NCI-H1930 (cell line): ENCODE data around the gene DISC1.

Experiments
- DNase-seq, 2 experiments: peaks; one replicate each; lab custom pipeline; 2025; lab: John Stamatoyannopoulos, UW

The DISC1 gene

DNA sequence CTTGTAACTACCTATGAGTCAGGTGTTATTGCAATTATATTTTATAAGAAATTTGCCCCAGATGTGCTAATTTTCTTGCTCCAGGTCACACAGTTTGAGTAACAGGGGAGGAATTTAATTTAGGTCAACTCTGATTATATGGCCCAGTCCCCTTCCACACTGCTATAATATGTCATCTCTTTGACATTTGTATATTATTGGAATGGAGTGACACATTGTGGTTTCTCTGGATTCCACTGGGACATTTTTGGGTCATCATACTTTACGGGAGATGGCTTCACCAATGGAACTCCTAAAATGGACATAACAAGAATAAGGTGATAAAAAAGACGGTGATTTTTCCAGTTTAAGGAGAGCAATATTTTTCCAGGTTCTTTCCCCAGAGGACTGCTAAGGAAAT is 191.2 kb downstream of the DISC1 start:
- DNase-seq = no peak

DNA sequence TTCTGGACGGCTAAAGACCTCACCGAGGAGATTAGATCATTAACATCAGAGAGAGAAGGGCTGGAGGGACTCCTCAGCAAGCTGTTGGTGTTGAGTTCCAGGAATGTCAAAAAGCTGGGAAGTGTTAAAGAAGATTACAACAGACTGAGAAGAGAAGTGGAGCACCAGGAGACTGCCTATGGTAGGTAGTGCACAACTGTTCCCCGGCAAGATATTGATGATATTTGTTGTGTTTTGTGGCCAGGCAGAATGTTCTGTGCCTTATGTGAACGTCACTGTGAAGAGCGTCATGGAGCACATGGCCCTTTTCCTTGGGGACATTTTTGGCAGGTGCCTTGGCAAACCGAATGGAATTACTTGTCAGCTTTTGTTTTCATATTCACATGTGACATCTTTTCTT is 191.7 kb downstream of the DISC1 start:
- no peak for DNase-seq

DNA sequence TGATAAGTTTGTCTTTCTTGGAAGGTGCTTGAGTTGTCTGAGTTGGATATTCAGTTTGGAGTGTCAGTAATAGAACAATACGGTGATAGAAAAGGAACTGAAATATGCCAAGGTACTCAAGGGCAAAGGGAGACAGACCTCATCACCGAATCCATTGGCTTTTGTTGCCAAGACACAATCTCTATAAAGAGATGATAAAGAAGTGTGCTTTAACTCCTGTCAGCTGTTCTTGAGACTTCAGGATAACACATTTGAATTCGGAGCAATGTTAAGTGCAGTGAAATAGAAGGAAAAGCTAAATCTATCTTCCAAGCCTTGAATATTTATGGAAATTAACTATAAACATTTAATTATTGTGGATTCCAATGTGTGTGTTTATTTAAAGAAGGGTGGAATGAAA is 194.7 kb downstream of the DISC1 start:
- no peak for DNase-seq

DNA sequence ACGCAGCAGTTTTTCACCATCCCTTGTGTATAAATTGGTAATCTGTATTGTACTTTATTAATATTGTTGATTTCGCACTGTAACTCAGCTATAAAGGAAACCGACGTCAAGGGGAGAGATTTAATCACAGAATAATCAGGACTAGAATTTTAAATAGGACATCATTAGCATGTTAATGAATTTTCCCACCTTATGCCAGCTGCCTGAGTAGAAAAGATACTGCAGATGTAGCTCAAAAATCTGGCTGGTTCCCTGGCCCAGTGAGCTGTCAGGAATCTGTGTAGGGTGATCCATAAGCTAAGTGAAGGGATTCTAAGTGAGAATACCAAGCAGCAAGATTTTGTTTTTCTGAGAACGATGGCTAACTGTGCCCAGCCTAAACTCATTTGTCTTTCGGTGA is 195.5 kb downstream of the DISC1 start:
- no peak for DNase-seq

DNA sequence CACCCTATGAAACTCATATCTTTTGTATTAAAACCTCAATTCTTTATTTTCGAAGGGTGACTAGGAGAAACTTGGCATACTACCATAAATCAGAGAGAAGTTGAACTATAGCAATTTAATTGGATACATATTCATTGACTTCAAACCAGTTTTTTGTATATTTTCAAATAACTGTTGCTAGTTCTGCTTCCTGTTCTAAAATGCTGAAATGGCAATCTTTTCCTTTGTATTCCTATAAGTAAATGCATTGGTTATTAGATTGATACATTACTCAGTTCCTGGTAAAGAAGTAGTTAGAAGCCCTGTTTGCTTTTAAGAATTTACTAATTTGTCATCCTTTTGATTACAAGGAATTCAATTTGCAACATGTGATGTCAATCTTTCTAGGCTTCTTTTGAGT is 200.0 kb downstream of the DISC1 start:
- DNase-seq = no peak

DNA sequence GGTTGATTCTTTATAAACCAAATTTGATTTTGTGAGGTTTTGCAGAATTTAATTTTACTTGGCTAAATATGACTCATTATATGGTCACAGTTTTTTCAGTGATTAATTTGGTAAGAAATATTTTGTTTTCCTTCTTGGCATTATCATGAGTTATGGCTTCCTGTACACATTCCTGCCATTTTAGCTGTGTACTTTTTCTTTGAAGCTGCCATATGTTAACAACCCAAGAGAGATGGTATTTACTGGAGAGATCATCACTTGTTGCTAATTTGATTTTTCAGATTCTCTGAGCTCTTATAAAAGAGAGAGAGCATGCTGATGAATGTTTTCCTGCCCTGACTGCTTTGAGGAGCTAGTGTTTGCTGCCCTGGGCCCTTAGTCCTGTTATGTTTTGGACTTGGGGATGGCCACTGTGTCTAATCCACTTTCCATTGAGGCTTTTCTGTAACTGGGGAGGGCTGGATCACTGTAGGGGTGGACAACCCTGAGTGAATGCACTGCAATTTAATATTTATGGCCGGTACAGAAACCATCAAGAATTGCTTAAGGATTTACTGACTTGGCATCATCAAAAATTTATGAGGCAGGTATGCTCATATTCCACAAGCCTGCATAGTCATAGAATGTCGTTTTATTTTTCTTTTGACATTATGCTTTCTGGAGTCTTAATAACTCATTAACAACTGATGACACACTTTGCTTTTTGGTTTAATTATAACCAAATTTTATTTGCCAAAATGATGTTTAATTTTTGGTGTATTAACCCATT is 200.9 kb downstream of the DISC1 start:
- no peak for DNase-seq

DNA sequence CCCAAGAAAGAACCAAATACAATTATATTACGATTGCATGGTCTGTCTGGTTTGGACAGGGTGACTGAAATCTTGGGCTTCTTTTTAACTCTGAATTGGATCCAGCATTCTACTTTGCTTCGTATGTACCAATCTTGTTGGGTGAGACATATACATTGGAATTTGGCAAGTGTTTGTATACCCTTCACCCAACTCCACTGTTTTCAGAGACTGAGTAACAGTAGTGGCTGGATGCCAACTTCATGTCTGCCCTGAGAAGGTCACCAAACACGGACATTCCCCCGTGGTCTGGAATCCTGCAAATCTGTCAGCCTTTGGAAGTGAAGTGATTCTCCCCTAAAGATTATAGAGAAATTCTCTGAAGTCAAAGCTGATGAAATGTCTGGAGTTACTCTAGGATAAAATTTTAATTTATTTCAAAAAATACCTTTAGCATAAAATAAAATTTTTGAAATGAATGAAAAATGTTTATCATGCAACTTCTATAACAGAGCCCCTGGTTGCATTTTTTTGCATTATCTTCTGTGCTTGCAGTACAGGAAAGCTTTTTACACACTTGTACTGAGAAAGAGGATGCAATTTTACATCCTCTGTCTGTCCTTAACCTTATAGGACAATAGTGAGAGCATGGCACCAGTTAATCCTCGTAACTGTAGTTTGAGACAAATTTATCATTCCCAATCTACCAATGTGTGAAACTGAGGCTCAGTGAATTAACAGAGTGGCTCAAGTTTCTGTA is 201.8 kb downstream of the DISC1 start:
- DNase-seq = no peak

DNA sequence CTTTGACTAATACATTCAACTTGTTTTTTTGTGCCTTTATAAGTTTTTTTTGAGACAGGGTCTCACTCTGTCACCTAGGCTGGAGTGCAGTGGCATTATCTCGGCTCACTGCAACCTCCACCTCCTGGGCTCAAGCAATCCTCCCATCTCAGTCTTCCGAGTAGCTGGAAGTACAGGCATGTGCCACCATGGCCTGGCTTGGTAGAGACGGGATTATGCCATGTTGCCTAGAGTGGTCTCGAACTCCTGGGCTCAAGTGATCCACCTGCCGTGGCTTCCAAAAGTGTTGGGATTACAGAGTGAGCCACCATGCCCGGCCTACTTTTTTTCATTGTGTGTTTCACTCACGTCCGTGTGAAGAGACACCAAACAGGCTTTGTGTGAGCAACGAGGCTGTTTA is 202.7 kb downstream of the DISC1 start:
- DNase-seq = no peak

DNA sequence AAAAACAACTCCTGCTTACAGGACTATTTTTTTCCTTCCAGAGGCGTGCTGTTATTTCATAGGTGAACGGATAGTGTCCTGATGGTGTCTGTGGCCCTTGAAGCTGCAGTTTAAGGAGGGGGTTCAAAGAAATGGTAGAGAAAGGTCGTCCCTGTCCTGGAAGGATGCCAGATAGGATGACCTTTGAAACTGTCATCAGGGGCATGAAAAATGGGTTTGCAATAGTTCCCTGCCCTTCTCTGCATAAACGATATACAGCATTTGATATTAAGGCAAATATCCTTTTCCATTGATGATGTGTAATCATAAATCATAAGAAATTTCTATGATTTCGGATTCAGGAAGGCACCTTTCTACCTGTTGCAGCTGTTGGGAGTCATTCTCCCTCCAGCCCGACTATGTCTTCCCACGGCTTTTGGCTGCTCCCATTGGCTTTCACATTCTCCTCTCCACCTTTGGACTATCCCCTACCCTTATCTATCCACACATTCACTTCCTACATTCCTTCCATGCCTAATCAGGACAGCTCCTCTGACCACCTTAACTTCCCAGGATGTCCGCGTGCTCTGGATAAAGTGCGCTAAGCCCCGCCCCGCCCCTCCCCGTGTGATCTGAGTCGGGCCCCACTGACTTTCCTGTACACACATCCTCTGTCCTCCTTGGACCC is 209.8 kb downstream of the DISC1 start:
- no peak for DNase-seq

DNA sequence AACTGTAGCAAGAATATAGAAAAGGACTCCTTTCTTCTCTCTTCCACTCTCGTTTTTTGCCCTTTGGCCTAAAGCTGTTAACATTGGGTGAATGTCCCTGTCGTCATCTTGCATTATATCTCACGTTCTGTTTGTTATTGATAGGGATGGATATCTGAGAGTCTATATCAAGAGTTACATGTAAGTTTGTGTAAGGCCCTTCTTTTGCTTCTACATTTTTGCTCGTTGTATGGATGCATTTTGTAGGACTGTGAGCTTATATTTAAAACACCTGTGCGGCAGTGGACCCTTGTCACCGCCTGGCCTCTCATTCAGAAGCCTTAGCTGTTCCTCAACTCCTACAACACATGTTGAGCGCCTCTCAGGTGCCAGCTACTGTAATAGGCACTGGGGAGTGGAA is 211.9 kb downstream of the DISC1 start:
- DNase-seq = no peak

DNA sequence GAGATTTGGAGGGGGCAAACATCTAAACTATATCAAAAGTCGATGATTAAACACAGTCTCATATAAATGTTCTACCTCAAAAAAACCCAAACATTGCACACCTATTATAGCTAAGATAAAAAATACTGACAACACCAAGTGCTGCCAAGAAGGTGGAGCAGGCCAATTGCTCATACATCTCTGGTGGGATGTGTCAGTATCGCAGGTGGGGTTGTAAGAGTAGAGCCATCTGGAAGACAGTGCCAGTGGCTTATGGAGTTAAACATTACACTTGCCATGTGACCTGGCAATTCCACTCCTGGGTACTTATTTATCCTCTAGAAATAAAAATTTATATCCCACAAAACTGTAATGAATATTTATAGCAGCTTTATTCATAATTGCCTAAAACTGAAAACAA is 213.4 kb downstream of the DISC1 start:
- DNase-seq = no peak

DNA sequence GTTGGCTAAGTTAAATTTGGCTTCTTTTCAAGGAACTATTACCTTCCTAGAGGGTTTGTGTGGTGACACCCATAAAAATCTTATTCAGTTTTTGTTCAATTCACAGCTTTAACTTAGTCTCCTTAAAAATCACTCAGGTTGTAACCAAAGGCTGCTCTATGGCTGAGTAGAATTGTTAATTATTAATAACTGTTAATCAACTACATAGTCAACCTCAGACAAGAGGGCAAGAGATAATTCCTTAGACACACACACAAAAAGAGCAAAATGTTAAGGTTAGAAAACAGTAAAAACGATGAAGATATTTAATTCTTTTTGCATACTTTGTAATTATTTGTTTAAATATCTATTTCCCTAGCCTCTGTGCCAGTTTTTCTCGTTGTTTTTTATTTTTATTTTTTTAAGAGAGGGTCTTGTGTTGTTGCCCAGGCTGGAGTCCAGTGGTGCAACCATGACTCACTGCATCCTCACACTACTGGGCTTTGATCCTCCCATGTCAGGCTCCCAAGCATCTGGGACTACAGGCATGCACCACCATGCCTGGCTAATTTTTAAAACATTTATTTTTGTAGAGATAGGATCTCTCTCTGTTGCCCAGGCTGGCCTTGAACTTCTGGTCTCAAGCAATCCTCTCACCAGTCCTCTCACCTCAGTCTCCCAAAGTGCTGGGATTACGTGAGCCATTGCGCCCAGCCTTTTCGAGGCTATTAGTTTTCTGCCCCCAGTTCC is 215.2 kb downstream of the DISC1 start:
- no peak for DNase-seq

DNA sequence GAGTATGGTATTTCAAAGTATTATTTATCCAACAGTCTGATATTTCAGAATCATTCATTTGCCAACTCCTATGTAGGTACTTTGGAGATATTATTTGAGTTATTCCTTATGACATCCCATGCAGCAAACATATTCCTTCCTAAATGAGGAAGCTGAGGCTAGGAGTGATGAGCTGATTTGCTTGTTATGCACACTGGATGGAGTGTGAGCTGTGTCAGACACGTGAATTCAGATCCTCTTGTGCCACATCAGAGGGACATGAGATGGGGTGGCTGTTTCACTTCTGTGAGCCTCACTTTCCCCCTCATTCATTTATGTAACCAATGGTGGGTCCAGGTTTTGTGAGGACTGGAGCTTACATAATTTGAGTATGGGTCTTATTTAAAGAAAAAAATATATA is 215.9 kb downstream of the DISC1 start:
- no peak for DNase-seq

DNA sequence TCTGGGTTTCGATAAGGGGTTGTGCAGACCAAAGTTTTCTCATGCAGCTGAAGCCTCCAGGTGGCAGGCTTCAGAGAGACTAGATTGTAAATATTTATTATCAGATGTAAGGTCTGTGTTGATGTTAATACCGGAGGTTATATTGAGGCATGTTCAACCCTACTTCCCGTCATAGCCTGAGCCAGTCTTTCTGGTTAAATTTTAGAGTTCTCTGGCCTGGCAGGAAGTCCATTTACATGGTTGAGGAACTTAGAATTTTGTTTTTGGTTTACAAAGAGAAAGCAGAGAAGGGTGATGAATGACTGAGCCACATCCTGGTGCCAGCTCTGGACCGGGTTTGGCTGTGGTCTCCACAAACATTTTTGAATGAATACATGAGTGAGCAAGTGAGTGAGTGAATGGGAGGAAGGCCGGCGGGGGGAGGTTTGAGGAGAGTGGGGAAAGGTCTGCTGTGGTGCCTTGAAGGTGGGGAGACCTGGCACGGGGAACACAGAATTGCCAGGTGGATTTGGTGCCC is 218.5 kb downstream of the DISC1 start:
- no peak for DNase-seq

DNA sequence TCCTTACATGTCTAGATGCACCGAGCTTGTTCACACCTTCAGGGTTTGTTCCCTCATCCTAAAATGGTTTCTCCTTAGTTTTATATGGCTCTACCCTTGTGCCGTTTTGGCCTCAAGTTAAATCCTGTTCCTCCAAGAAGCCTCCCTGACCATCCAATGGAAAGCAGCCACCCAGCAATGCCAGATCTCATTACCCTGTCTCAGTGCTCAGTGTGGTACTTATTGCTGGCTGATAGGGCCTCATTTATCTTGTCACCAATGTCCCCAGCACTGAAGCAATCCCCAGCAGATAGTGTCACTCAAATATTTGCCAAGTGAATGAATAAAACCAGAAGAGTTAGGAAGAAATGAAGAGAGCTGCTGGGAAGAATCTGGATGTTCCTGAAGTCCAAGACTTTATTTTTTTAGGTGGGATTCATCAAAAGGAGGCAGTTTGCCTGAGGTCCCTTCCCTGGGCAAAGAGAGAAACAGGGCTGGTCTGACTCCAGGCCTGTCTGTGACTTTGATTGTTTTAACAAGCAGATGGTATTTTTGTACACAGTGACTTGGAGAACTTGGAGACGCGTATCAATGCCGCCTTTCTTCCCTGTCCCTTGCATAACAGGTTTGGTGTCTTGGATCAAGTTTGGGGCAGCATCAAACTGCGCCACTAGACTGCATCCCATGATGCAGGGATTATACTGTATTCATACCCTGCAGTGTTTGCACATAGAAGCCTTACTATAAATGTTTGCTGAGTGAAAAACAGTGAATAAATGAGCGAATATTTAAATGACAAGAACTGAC is 221.2 kb downstream of the DISC1 start:
- no peak for DNase-seq

DNA sequence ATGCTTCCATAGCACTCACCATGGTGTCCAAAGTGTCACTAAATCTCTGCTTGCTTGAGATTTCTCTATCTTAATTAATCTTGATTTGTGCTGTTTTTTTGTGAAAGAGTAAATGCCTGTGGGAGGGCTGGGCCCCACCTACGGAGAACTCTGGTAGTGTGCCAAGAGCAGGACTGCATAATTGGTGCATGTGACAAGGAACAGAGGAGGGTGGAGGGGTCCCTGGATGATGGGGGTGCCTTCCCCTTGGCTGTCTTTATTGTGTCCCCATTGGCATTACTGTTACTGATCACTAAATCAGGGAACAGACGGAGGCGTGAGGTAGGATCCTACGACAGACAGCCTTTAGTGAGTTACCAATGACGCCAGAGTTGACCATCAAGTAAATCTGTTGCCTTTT is 223.4 kb downstream of the DISC1 start:
- no peak for DNase-seq

DNA sequence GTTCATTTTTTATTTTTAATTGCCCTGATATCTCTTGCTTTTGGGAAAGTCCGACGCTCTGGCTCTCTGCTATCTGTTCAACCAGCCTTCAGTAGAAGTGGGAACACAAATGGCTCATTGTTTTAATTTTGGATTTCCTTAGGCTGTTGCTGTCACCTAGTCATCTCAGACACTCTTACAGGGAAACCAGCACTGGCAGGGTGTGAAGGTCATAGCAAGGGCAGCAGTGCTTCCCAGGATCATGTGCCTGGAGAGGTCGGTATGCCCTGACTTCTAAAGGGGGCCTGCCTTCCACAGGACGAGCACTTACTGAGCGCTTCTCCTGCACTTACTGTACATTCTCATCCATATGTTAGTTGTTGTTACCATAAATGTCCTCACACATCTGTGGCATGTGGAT is 224.2 kb downstream of the DISC1 start:
- DNase-seq = no peak

DNA sequence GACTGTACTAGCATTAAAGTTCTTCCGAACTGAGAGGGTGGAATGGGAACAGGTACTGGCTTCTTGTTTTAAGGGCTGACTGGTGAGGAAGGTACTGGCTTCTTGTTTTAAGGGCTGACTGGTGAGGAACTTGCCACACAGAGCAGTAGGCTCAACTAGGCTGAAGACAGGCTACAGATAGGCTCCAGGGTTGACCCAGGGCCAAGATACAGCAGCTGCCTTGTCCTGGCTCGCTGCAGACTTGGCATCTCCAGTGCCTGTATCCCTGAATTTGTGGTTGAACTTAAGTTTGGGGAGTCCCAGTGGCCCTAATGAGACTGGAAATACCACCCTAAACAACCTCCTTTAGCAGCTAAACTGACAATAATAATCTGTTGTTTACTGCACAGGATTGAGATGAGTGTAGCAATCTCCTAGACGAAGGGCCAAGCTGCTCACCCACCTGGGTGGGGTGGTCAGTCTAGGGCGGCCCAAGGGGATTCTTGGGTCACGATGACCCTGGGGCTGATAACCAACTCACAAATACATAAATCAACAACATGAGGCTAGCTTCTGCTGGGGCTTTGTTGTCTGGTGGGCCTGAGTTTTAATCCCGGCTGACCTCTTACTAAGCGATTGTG is 227.1 kb downstream of the DISC1 start:
- no peak for DNase-seq

DNA sequence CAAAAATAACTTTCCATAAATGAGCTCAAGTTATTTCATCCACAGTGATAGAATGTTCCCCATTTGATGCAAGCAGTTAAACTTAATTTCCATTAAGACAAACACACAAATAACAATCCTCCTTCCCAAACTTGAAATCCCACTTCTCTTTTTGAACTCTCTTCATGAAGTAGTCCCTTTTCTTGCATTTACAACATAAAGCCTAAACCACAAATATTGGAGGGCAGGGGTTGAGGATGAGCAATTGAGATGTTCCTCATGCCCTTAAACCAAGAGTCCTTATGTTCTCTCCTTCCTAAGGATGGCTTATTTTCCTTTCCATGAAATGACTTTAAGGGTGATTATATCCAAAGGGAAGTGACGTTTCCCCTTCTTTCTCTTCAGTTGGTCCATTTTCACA is 228.8 kb downstream of the DISC1 start:
- DNase-seq = no peak

DNA sequence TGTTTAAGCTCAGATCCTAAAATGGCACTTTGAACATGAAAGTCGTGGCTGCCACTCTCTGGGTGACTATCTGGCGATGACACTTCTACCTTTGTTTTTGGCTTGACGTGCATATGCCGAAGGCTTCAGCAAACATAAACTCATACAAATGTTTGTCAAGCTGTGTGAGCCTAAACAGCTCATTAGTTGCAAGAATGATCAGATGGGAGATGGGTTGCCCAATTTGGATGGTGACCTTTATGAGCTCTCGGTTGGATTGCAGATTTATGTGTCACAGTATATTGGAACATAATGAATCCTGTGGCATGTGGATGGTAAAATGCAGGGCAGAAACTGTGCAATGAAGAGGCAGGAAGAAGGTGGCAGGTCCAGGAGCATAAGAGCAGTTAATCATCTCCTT is 229.3 kb downstream of the DISC1 start:
- DNase-seq = no peak

DNA sequence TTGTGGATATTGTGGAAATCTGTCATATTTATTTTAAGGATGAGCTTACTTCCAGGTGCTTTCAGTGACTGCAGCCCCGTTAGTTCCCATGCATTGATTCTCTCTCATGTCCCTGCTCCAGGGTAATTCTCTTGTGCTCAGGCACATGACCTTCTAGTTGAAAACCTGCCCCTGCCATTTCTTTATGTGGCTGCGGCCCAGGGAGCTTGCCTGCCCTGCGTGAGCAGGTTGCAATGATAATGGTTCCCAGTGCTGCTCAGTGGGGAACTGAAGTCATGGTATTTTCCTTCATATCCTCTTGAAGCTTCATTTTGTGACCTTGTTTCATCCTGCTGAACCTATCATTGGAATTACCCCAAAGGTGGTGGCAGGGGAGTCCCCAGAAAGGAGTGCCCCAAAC is 229.8 kb downstream of the DISC1 start:
- no peak for DNase-seq
